A673 (cell line): ENCODE data around the gene SH3PXD2B. TPM values are rescaled to one million over a fixed set of nuclear protein-coding genes. Genes with fewer than 3 reads are reported as not detected.
A peak's percentile ranks its signal among the peaks of the same experiment; 100 is the strongest.

Experiments
- BruUV-seq: library from RNA; stranded (reverse); fragments of 400-500 nt; replicated peaks from 2 replicates; lab custom pipeline; 2021; lab: Mats Ljungman, UMichigan
- CTCF ChIA-PET: fragments of 300-600 bp; sonication (Branson Sonifier 250); formaldehyde crosslinking; loops from one replicate; lab custom pipeline; 2022; ENCODE audit warnings: antibody characterized with exemption; lab: Charles Lee
- POLR2A ChIA-PET: fragments of 300-600 bp; sonication (Branson Sonifier 250); formaldehyde crosslinking; loops from one replicate; lab custom pipeline; 2022; ENCODE audit warnings: antibody characterized with exemption; ENCODE audit not compliant: low non-redundant PET; lab: Charles Lee
- DNase-seq: peaks from one replicate; pipeline ENCODE4 v3.0.0-alpha.2; 2015; ENCODE audit warnings: low spot score
- H3K27ac ChIP-seq: fragments of 200-600 bp; sonication (generic); 2 replicates; pipeline ENCODE4 v1.5.1; 2016; ENCODE audit warnings: mixed run types, low read depth, mild to moderate bottlenecking, mixed read lengths, antibody characterized with exemption, low read length; ENCODE audit not compliant: poor library complexity, severe bottlenecking
- H3K27me3 ChIP-seq: fragments of 200-600 bp; sonication (generic); replicated peaks from 2 replicates; pipeline ENCODE4 v1.6.1; 2017; ENCODE audit warnings: mixed run types, low read depth, mild to moderate bottlenecking, mixed read lengths, antibody characterized with exemption, low read length; ENCODE audit not compliant: insufficient read depth, poor library complexity
- H3K36me3 ChIP-seq: fragments of 200-600 bp; sonication (generic); 2 replicates; pipeline ENCODE4 v1.6.1; 2016; ENCODE audit warnings: mixed run types, mild to moderate bottlenecking, mixed read lengths, antibody characterized with exemption, low read length; ENCODE audit not compliant: insufficient read depth, poor library complexity, severe bottlenecking
- H3K4me1 ChIP-seq: fragments of 200-600 bp; sonication (generic); 2 replicates; pipeline ENCODE4 v1.6.1; 2017; ENCODE audit warnings: mixed run types, mild to moderate bottlenecking, mixed read lengths, antibody characterized with exemption, low read length; ENCODE audit not compliant: insufficient read depth, poor library complexity, severe bottlenecking
- H3K4me3 ChIP-seq: fragments of 200-600 bp; sonication (generic); 2 replicates; pipeline ENCODE4 v1.5.1; 2016; ENCODE audit warnings: low read depth, mixed run types, mild to moderate bottlenecking, mixed read lengths, low read length; ENCODE audit not compliant: poor library complexity, severe bottlenecking
- H3K9me3 ChIP-seq: fragments of 200-600 bp; sonication (generic); 2 replicates; pipeline ENCODE4 v1.6.1; 2016; ENCODE audit warnings: mixed run types, low read depth, mild to moderate bottlenecking, mixed read lengths, antibody characterized with exemption, low read length; ENCODE audit not compliant: poor library complexity, severe bottlenecking
- EZH2 ChIP-seq: fragments of 200-600 bp; sonication (generic); IDR thresholded peaks from 2 replicates; pipeline ENCODE4 v1.6.1; 2017; ENCODE audit warnings: borderline replicate concordance, low read depth, mild to moderate bottlenecking, mixed read lengths, antibody characterized with exemption, low read length; ENCODE audit not compliant: poor library complexity, severe bottlenecking
- intact Hi-C: fragments of 100-400 bp; cut with micrococcal nuclease; formaldehyde crosslinking; loops from one replicate; pipeline ENCODE4 v1.10.0; 2022; ENCODE audit not compliant: unreplicated experiment
- total RNA-seq: library from RNA; stranded (reverse); gene quantifications from 2 replicates; pipeline ENCODE4 v1.2.3, GENCODE V29; 2021
- TF ChIP-seq, protein P1 (sequence below): fragments of 300-800, 200-600 bp; sonication (generic); conservative IDR thresholded peaks from 2 replicates; pipeline ENCODE4 v1.5.1; 2017; ENCODE audit warnings: low read depth, mild to moderate bottlenecking, antibody characterized with exemption, low read length, moderate library complexity, mixed read lengths

Gene SH3PXD2B
- total RNA-seq, 1 experiment from 2014 or later: 28.1 TPM

DNA sequence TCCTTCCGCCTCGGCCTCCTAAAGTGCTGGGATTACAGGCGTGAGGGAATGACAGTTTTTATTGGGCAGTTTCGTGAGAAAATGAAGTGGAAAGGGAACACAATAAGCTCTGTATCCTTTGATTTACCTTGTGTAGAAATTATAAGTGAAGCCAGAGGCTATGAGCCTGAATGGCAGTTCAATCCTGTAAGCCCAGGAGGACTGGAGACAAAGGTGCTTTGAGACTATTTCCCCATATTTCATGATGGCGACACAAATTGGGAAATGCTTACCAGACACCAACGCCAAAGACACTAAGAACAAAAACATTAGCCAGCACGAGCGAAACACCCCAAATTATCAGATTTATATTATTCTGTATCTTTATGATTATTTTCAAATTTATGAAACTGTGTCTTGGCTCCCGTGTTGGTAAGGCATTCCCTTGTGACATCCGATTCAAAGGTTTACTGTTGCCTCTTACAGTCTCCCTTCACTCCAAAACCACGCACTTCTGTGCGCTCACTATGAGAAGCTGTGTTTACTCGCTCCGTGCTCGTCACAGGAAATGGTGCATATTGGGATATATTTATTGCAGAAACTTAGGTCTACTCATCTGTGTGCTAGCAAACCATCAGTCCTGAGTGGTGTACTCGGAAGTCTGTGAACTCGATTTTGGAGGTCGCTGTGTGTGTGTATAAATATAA is 73.9 kb downstream of the SH3PXD2B start:
- BruUV-seq: TSS peak; percentile 20
- no peaks in the 10 kb centered on the region for H3K9me3 ChIP-seq
- no peaks in the 10 kb centered on the region for H3K4me1 ChIP-seq
- intact Hi-C loops: no loop called here
- H3K4me3 ChIP-seq: no peak overlapping the region
- CTCF ChIA-PET: no interaction called here
- TF ChIP-seq, protein P1, sequence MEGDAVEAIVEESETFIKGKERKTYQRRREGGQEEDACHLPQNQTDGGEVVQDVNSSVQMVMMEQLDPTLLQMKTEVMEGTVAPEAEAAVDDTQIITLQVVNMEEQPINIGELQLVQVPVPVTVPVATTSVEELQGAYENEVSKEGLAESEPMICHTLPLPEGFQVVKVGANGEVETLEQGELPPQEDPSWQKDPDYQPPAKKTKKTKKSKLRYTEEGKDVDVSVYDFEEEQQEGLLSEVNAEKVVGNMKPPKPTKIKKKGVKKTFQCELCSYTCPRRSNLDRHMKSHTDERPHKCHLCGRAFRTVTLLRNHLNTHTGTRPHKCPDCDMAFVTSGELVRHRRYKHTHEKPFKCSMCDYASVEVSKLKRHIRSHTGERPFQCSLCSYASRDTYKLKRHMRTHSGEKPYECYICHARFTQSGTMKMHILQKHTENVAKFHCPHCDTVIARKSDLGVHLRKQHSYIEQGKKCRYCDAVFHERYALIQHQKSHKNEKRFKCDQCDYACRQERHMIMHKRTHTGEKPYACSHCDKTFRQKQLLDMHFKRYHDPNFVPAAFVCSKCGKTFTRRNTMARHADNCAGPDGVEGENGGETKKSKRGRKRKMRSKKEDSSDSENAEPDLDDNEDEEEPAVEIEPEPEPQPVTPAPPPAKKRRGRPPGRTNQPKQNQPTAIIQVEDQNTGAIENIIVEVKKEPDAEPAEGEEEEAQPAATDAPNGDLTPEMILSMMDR: no peak
- TF ChIP-seq EZH2: no peak
- H3K27ac ChIP-seq: no peak overlapping the region
- DNase-seq: no peak
- no peaks in the 10 kb centered on the region for H3K27me3 ChIP-seq
- no peaks in the 10 kb centered on the region for H3K36me3 ChIP-seq
- POLR2A ChIA-PET: no interaction called here

DNA sequence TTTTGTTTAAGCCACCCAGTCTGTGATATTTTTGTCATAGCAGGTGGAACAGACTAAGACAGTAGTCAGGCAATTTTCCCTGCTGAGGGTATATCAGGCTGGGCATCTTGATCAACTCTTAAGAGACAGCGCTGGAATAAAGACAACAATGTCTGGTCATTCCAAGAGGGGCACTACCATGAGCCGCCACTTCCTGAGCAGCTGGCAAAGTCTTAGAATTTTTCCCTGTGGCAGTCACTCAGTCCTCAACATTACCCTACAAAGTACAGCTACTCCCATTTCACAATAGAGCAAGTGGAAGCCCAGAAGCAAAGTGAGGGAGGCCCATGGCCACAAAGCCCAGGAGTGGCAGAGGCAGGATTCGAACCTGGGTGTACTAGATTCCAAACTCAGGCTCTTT is 74.8 kb downstream of the SH3PXD2B start:
- intact Hi-C loops: no loop called here
- Histone ChIP-seq H3K36me3 (no peaks in the 10 kb centered on the region), H3K4me3 (no peak overlapping the region), H3K27ac (no peak overlapping the region), H3K9me3 (no peaks in the 10 kb centered on the region), H3K27me3 (no peaks in the 10 kb centered on the region), H3K4me1 (no peaks in the 10 kb centered on the region)
- BruUV-seq: no TSS peak
- POLR2A ChIA-PET: no interaction called here
- CTCF ChIA-PET: no interaction called here
- DNase-seq: no peak
- no peak for TF ChIP-seq EZH2
- TF ChIP-seq, protein P1: no peak

DNA sequence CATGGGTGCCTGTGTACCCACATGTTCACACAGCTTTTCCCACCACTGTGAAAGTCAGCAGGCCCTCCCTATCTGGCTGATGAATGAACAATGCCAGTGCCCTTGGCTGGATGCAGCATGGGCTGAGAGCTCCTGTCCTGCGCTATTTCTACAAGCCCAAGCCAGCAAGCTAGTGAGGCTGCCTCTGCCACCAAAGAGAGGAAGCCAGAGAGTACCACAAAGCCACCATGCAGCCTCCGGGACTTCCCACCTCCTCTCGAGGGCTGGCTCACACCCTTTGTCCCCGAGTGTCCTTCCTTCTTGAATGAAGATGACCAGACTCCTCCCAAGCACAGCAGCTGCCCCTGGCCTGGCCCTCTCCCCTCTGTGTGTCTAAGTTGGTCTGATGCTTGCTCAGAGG is 76.5 kb downstream of the SH3PXD2B start:
- Histone ChIP-seq H3K4me3 (no peak overlapping the region), H3K27ac (no peak overlapping the region), H3K4me1 (no peaks in the 10 kb centered on the region), H3K27me3 (no peaks in the 10 kb centered on the region), H3K36me3 (no peaks in the 10 kb centered on the region), H3K9me3 (no peaks in the 10 kb centered on the region)
- no peak for DNase-seq
- intact Hi-C loops: no loop called here
- ChIA-PET POLR2A (no interaction called here), CTCF (no interaction called here)
- TF ChIP-seq EZH2: no peak
- TF ChIP-seq, protein P1: no peak
- BruUV-seq: no TSS peak
